Prostate gland (tissue), 2 donors: ENCODE measurements around the gene SHCBP1. TPM values are rescaled to one million over a fixed set of nuclear protein-coding genes. Genes with fewer than 3 reads are reported as not detected.
A peak's percentile ranks its signal among the peaks of the same experiment; 100 is the strongest.

Experiments
- DNase-seq: peaks from one replicate; pipeline ENCODE4 v3.0.0-alpha.2; 2019; ENCODE audit warnings: low spot score
- H3K27ac ChIP-seq, 2 donors: fragments of 200-600 bp; sonication (generic); 2 replicates each; pipeline ENCODE4 v1.5.1; 2017 to 2019
- H3K27me3 ChIP-seq: fragments of 200-600 bp; sonication (generic); replicated peaks from 2 replicates; pipeline ENCODE4 v1.5.1; 2019; ENCODE audit not compliant: insufficient read depth
- H3K36me3 ChIP-seq, 2 donors: fragments of 200-600 bp; sonication (generic); 1 replicate in 1 of 2; 2 replicates in 1 of 2; pipeline versions ENCODE4 v1.5.1 to v1.8.1; 2017 to 2019
- H3K4me1 ChIP-seq: fragments of 200-600 bp; sonication (generic); replicated peaks from 2 replicates; pipeline ENCODE4 v1.5.1; 2019
- H3K4me3 ChIP-seq, 2 donors: fragments of 200-600 bp; sonication (generic); 2 replicates each; pipeline ENCODE4 v1.5.1; 2017 to 2019
- H3K9me3 ChIP-seq: fragments of 200-600 bp; sonication (generic); 2 replicates; pipeline ENCODE4 v1.5.1; 2017
- POLR2A ChIP-seq: fragments of 450-650 bp; IDR thresholded peaks from one replicate; pipeline ENCODE4 v1.6.1; 2016; ENCODE audit warnings: antibody characterized with exemption, mild to moderate bottlenecking
- POLR2AphosphoS5 ChIP-seq: sonication (generic); formaldehyde crosslinking; IDR thresholded peaks from one replicate; pipeline ENCODE4 v1.6.1; 2017; ENCODE audit warnings: antibody characterized with exemption
- WGBS: methylation state at CpG from one replicate; pipeline ENCODE4 v1.1.5; 2018; 5-methylcytosine and 5-hydroxymethylcytosine counted together
- intact Hi-C: fragments of 100-400 bp; cut with DNase I; formaldehyde crosslinking; loops from one replicate; pipeline ENCODE4 v1.14.2; 2022
- total RNA-seq, 2 donors: library from RNA; depleted of rRNA; stranded (reverse); fragments of >200 nt; gene quantifications; one replicate each; pipeline ENCODE4 v1.1.0, GENCODE V29; 2016
- TF ChIP-seq, protein P1 (sequence below), 4 experiments: fragments of 200-600 bp in 2 of 4; fragments of 450-650 bp in 2 of 4; sonication (generic) in 2 of 4; IDR thresholded peaks; 1 replicate in 3 of 4; 2 replicates in 1 of 4; pipeline ENCODE4 v1.5.1; 2016 to 2019; ENCODE audit warnings: antibody characterized with exemption in 4 of 4, mild to moderate bottlenecking in 2 of 4, moderate library complexity in 2 of 4

Gene SHCBP1
- total RNA-seq, result 1 to 10 TPM in 1 of 2 donors, under 1 TPM in 1; 0.77 to 5.6 TPM

- Histone ChIP-seq H3K27ac (no peak within 1 kb of the TSS), H3K36me3 (no peaks in the 10 kb centered on the region), H3K4me1 (no peaks in the 10 kb centered on the region), H3K4me3 (peak within 1 kb of the TSS; percentile 29 to 35), H3K9me3 (no peaks in the 10 kb centered on the region), H3K27me3 (no peaks in the 10 kb centered on the region)
- TF ChIP-seq, protein P1, sequence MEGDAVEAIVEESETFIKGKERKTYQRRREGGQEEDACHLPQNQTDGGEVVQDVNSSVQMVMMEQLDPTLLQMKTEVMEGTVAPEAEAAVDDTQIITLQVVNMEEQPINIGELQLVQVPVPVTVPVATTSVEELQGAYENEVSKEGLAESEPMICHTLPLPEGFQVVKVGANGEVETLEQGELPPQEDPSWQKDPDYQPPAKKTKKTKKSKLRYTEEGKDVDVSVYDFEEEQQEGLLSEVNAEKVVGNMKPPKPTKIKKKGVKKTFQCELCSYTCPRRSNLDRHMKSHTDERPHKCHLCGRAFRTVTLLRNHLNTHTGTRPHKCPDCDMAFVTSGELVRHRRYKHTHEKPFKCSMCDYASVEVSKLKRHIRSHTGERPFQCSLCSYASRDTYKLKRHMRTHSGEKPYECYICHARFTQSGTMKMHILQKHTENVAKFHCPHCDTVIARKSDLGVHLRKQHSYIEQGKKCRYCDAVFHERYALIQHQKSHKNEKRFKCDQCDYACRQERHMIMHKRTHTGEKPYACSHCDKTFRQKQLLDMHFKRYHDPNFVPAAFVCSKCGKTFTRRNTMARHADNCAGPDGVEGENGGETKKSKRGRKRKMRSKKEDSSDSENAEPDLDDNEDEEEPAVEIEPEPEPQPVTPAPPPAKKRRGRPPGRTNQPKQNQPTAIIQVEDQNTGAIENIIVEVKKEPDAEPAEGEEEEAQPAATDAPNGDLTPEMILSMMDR (IDR thresholded peaks at IDR 0.05), result no peak
- TF ChIP-seq POLR2AphosphoS5 (no peak), POLR2A (no peak)
- intact Hi-C loops, result no loop called here
- 1% methylated on average over 43 of the region's 52 CpGs for WGBS
- peak; percentile 46 for DNase-seq
These were observed at the start of gene SHCBP1 for GRCh38 chr16:46621006-46621933. Gene SHCBP1, minus strand, starts transcription at chr16:46621379. Its CDS starts 20 bp downstream, at chr16:46621359.

- WGBS, result 69% methylated on average over 4 of the region's 4 CpGs
- intact Hi-C loops, result no loop called here
- H3K4me3 ChIP-seq, result no peak overlapping the region
- no peaks in the 10 kb centered on the region for H3K4me1 ChIP-seq
- no peaks in the 10 kb centered on the region for H3K27me3 ChIP-seq
- no peaks in the 10 kb centered on the region for H3K9me3 ChIP-seq
- DNase-seq, result no peak
- H3K27ac ChIP-seq, result no peak overlapping the region
- peaks cover 7 to 11% of the 10 kb centered on the region in 2 donors for H3K36me3 ChIP-seq
- TF ChIP-seq POLR2AphosphoS5 (no peak), POLR2A (no peak)
- TF ChIP-seq, protein P1 (IDR thresholded peaks at IDR 0.05), result no peak
These were observed 40.9 kb upstream of the SHCBP1 start for GRCh38 chr16:46662123-46662522.

DNA sequence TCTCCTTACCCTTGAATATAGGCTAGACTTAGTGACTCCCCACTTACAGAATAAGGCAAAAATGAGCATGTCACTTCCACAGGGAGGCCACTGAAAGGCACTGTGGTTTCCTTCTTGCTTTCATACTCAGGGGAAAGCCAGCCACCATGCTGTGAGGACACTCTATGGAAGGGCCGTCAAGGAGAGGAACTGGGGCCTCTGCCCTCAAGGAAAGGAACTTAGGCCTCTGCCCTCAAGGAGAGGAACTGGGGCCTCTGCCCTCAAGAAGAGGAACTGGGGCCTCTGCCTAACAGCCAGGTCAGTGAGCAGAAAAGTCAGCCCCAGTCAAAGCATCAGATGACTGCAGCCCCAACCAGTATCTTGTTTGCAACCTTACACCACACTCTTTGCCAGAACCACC lies 37.7 kb upstream of the SHCBP1 start:
- H3K27me3 ChIP-seq, result no peaks in the 10 kb centered on the region
- H3K9me3 ChIP-seq, result no peaks in the 10 kb centered on the region
- TF ChIP-seq, protein P1 (IDR thresholded peaks at IDR 0.05), result no peak
- TF ChIP-seq POLR2A (no peak), POLR2AphosphoS5 (no peak)
- peaks cover 7 to 11% of the 10 kb centered on the region in 2 donors for H3K36me3 ChIP-seq
- 71% methylated on average over 1 of the region's 1 CpG for WGBS
- DNase-seq, result no peak
- H3K27ac ChIP-seq, result no peak overlapping the region
- intact Hi-C loops, result no loop called here
- H3K4me1 ChIP-seq, result no peaks in the 10 kb centered on the region
- no peak overlapping the region for H3K4me3 ChIP-seq

DNA sequence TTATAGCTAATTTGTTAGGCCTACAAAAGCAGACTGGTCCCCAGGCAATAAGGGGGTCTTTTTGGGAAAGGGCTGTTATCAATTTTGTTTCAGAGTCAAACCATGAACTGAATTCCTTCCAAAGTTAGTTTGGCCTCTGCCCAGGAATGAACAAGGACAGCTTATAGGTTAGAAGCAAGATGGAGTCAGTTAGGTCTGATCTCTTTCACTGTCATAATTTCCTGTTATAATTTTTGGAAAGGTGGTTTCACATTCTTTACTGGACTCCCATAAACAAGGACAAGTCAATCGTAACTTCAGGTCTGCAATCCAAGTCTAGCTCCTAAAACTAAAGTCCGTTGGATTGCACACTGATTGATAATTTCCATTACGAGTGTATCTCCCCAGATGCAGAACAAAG lies 30.1 kb upstream of the SHCBP1 start:
- TF ChIP-seq POLR2AphosphoS5 (no peak), POLR2A (no peak)
- TF ChIP-seq, protein P1 (IDR thresholded peaks at IDR 0.05), result no peak
- Histone ChIP-seq H3K27me3 (no peaks in the 10 kb centered on the region), H3K9me3 (no peaks in the 10 kb centered on the region), H3K4me3 (no peak overlapping the region), H3K27ac (no peak overlapping the region), H3K4me1 (no peaks in the 10 kb centered on the region), H3K36me3 (no peaks in the 10 kb centered on the region)
- WGBS, result 78% methylated on average over 3 of the region's 3 CpGs
- intact Hi-C loops, result no loop called here
- no peak for DNase-seq

DNA sequence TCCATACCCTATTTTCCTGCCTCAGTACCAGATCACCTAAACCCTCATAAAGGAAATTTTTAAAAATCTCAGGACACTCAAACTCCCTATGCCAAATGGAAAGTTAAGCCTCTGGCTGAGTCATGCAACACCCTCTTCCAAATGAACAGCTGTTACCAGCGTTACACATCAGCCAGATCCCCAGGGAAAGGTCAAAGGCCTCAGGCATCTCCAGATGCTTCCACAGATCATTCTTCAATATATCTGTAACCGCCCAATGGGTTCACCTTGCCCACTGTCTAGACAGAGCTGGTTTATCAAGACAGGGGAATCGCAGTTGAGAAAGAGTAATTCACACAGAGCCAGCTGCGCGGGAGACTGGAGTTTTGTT lies 29.1 kb upstream of the SHCBP1 start:
- intact Hi-C loops, result no loop called here
- no peaks in the 10 kb centered on the region for H3K4me1 ChIP-seq
- WGBS, result 84% methylated on average over 5 of the region's 5 CpGs
- H3K27ac ChIP-seq, result peak overlapping the region in 1 of 2 donors; percentile 2
- no peaks in the 10 kb centered on the region for H3K27me3 ChIP-seq
- H3K4me3 ChIP-seq, result no peak overlapping the region
- H3K36me3 ChIP-seq, result no peaks in the 10 kb centered on the region
- H3K9me3 ChIP-seq, result no peaks in the 10 kb centered on the region
- no peak for DNase-seq
- no peak for TF ChIP-seq POLR2AphosphoS5
- TF ChIP-seq, protein P1 (IDR thresholded peaks at IDR 0.05), result no peak
- no peak for TF ChIP-seq POLR2A
